Erythroblast (primary cell): ENCODE results near the gene PIM3.

Experiments used
- GATA1 ChIP-seq: IDR thresholded peaks from 2 replicates; pipeline ENCODE4 v1.6.1; 2011; ENCODE audit warnings: low read depth, mild to moderate bottlenecking, control low read depth, low read length, moderate library complexity
- POLR2A ChIP-seq: IDR thresholded peaks from 2 replicates; pipeline ENCODE4 v1.6.1; 2011; ENCODE audit warnings: mild to moderate bottlenecking, low read length

DNA sequence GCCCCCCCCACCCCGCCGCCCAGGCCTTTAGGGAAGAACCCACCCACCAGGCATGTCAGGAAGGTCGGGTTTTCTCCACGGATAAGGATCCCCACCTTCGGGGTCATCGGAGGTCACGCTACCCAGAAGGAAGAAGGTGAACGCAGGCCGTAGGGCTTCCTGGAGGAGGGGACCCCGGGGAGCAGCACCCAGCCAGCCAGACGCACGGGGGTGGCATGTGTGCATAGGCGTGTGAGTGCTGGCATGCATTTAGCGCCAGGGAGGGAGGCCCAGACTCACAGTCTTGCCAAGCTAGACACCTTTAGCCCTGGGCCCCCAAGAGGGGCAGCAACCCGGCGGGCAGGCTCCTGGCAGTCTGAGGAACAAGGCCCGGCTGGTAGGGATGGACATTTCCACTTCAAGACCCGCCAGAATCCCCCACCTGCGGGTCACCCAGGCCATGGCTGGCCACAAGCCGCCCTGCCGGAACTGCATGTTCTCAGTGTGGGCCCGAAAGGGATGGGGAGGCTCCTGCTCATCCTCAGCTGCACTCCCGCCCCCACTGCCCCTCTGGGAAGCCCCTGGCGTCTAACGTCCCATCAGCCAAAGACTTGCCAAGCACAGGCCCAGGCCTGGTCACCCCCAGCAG lies 16.7 kb upstream of the PIM3 start:
- TF ChIP-seq POLR2A (no peak), GATA1 (no peak)
